Esophagus squamous epithelium (tissue), 5 donors: ENCODE results near the gene SETD2. TPM values are rescaled to one million over a fixed set of nuclear protein-coding genes. Genes with fewer than 3 reads are reported as not detected.

Source experiments
- DNase-seq: peaks from one replicate; lab custom pipeline; 2025; lab: John Stamatoyannopoulos, UW
- H3K27ac ChIP-seq, 4 donors: fragments of 200-600 bp; sonication (generic); one replicate each; pipeline ENCODE4 v1.5.1; 2016 to 2019; ENCODE audit warnings: mild to moderate bottlenecking in 1 of 4
- H3K27me3 ChIP-seq, 4 donors: fragments of 200-600 bp; sonication (generic); 1 replicate in 3 of 4; 2 replicates in 1 of 4; pipeline versions ENCODE4 v1.5.1 to v1.6.0; 2017 to 2021; ENCODE audit warnings: antibody characterized with exemption in 1 of 4
- H3K36me3 ChIP-seq, 3 donors: fragments of 200-600 bp; sonication (generic); one replicate each; pipeline ENCODE4 v1.5.1; 2016 to 2019
- H3K4me1 ChIP-seq, 3 donors: fragments of 200-600 bp; sonication (generic); one replicate each; pipeline ENCODE4 v1.5.1; 2017 to 2019
- H3K4me3 ChIP-seq, 4 donors: fragments of 200-600 bp; sonication (generic); 1 replicate in 3 of 4; 2 replicates in 1 of 4; pipeline ENCODE4 v1.5.1; 2016 to 2019; ENCODE audit warnings: mild to moderate bottlenecking in 2 of 4, moderate library complexity in 1 of 4
- H3K9me3 ChIP-seq, 3 donors: fragments of 200-600 bp; sonication (generic); one replicate each; pipeline ENCODE4 v1.5.1; 2016 to 2019
- CTCF ChIP-seq, 6 experiments: fragments of 450-650 bp in 4 of 6; fragments of 200-600 bp in 2 of 6; sonication (generic) in 2 of 6; IDR thresholded peaks; one replicate each; pipeline ENCODE4 v1.5.1; 2016 to 2019; ENCODE audit warnings: antibody characterized with exemption in 6 of 6, mild to moderate bottlenecking in 4 of 6, moderate library complexity in 4 of 6
- POLR2A ChIP-seq, 4 donors: fragments of 450-650 bp; IDR thresholded peaks; one replicate each; pipeline ENCODE4 v1.6.1; 2017; ENCODE audit warnings: antibody characterized with exemption in 4 of 4, mild to moderate bottlenecking in 4 of 4, moderate library complexity in 3 of 4
- WGBS, 2 donors: methylation state at CpG; one replicate each; pipeline ENCODE4 v1.1.5; 2018; 5-methylcytosine and 5-hydroxymethylcytosine counted together
- intact Hi-C: fragments of 100-400 bp; cut with DNase I; formaldehyde crosslinking; loops from one replicate; pipeline ENCODE4 v1.15.0; 2022
- total RNA-seq, 4 donors: library from RNA; depleted of rRNA; stranded (reverse); fragments of >200 nt; gene quantifications; one replicate each; pipeline ENCODE4 v1.1.0, GENCODE V29; 2016
- donor health status: DM: yes; HTN: yes; CAD: no.

The SETD2 gene
- total RNA-seq, 4 donors from 2014 or later, result 24.3 to 59.5 (median 30.1) TPM

GRCh38 chr3:47012342-47013230, 151.3 kb downstream of the SETD2 start:
- Histone ChIP-seq H3K27ac (no peak overlapping the region), H3K4me1 (peaks cover 7 to 34% (median 9%) of the 10 kb centered on the region in 3 donors), H3K9me3 (no peaks in the 10 kb centered on the region), H3K36me3 (peaks cover 7 to 80% (median 18%) of the 10 kb centered on the region in 3 donors), H3K27me3 (no peaks in the 10 kb centered on the region), H3K4me3 (no peak overlapping the region)
- TF ChIP-seq CTCF (IDR thresholded peaks at IDR 0.05) (no peak), POLR2A (IDR thresholded peaks at IDR 0.05) (no peak)
- WGBS, 2 donors, result 89 to 100% methylated on average over 2 to 3 of the region's 10 CpGs
- intact Hi-C loops, result no loop called here
- DNase-seq, result no peak

DNA sequence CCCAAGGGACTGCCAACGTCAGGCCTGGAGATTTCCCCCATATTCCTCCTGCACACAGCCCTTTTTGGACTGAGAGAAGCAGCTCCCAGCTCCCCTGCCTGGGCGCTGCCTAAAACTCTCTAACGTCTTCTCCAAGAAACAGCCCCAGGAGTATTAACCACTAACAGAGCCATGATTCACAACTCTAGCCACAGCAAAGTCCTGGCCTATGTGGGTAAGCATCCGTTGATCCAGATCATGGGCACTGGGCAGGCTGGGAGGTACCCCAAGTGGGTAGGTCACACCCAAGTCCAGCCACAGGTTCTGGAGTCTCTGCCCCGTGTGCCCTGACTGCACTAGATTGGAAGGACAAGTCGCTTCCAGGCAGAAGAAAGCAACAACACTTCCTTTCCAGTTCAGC, 152.5 kb downstream of the SETD2 start:
- H3K4me1 ChIP-seq, result peaks cover 7 to 32% (median 9%) of the 10 kb centered on the region in 3 donors
- WGBS, 2 donors, result 50 to 75% methylated on average over 1 to 6 of the region's 6 CpGs
- intact Hi-C loops, result no loop called here

GRCh38 chr3:47010910-47011309, 153.0 kb downstream of the SETD2 start:
- H3K36me3 ChIP-seq, result peaks cover 4 to 80% (median 14%) of the 10 kb centered on the region in 3 donors
- no peaks in the 10 kb centered on the region for H3K27me3 ChIP-seq
- no peak overlapping the region for H3K4me3 ChIP-seq
- DNase-seq, result no peak
- no peaks in the 10 kb centered on the region for H3K9me3 ChIP-seq
- H3K27ac ChIP-seq, result peak overlapping the region in 2 of 4 donors; percentile 84 to 90
- intact Hi-C loops, result no loop called here
- TF ChIP-seq POLR2A (IDR thresholded peaks at IDR 0.05) (no peak), CTCF (IDR thresholded peaks at IDR 0.05) (no peak)
- WGBS, 2 donors, result 48 to 70% methylated on average over 3 to 4 of the region's 5 CpGs
- H3K4me1 ChIP-seq, result peaks cover 7 to 32% (median 9%) of the 10 kb centered on the region in 3 donors

More for the DNA sequence above, 152.5 kb downstream of the SETD2 start:
- TF ChIP-seq CTCF (IDR thresholded peaks at IDR 0.05) (no peak), POLR2A (IDR thresholded peaks at IDR 0.05) (no peak)
- DNase-seq, result no peak
- H3K9me3 ChIP-seq, result no peaks in the 10 kb centered on the region
- H3K4me3 ChIP-seq, result no peak overlapping the region
- peaks cover 0 to 80% (median 9%) of the 10 kb centered on the region in 3 donors for H3K36me3 ChIP-seq
- no peaks in the 10 kb centered on the region for H3K27me3 ChIP-seq
- H3K27ac ChIP-seq, result peak overlapping the region in 1 of 4 donors; percentile 90

DNA sequence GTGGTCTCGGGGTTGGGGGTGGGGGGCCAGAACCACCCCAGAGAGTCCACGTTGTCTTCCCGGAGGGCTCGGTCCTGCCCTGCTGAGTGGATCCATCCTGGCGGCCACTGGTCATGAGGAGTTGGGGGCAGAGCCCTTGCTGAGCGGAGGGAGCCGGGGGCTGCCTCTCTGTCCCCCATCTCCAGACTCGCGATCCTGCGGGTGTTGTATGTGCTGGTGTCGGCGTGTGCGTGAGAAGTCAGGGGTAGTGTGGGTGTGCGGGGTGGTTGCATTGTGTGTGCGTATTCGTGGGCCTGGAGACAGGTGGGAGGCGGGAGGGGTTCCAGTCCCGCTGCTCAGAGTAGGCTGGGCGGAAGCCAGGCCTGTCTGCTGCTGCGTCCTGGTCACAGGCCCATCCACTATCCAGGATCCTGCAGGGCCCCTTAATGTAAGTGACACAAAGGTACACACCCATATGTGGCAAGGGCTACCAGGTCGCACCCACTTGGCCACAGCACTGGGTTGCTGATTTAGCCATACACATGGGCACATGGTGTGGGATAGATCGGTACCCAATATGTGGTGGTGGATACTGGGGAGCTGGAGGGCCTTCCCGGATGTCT, 153.7 kb downstream of the SETD2 start:
- Histone ChIP-seq H3K9me3 (no peaks in the 10 kb centered on the region), H3K27me3 (no peaks in the 10 kb centered on the region), H3K27ac (peak overlapping the region; percentile 75 to 90 (median 86)), H3K4me1 (peaks cover 7 to 31% (median 9%) of the 10 kb centered on the region in 3 donors), H3K36me3 (peaks cover 9 to 80% (median 16%) of the 10 kb centered on the region in 3 donors), H3K4me3 (peak overlapping the region; percentile 31 to 71 (median 53))
- TF ChIP-seq POLR2A (IDR thresholded peaks at IDR 0.05) (no peak), CTCF (IDR thresholded peaks at IDR 0.05) (no peak)
- DNase-seq, result no peak
- intact Hi-C loops, result no loop called here
- WGBS, 2 donors, result 80 to 87% methylated on average over 1 to 5 of the region's 23 CpGs
